ENCODE measurements around the gene MTHFD1L. TPM values are rescaled to one million over a fixed set of nuclear protein-coding genes. Genes with fewer than 3 reads are reported as not detected.
"Not testable (repeated sequence)": the region's sequence is repeated elsewhere in the genome, so short reads cannot be mapped to it uniquely, and the experiment has no call there.

The MTHFD1L gene
- total RNA-seq, 4 donors from 2014 or later = 2.5 to 7.1 (median 4.2) TPM

DNA sequence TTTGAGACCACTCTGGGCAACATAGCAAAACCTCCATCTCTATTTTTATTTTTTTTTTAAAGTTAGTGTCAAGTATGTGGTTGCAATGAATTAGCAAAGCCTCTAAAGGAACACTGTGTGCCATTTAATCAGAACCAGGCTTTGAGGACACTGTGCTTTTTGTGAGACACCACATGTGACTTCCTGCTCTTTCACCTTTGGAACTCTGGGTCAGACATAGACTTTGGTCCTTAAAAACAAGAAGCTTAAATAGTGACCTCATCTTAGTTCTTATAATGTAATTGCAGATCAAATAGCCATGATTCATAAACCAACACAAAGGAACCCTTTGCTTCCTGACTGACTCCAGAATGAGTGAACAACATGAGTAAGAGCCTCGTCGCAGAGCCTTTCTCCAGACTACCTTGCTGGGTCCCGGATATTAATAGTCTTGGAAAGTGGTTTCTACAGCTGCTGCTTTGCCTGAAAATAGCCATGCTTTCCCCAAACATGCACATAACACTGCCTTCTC lies 170.8 kb downstream of the MTHFD1L start:
- not testable (repeated sequence) for DNase-seq (ENCODE audit: extremely low spot score)
- TF ChIP-seq POLR2AphosphoS5 (IDR thresholded peaks at IDR 0.05) = peak; percentile 27 to 62

DNA sequence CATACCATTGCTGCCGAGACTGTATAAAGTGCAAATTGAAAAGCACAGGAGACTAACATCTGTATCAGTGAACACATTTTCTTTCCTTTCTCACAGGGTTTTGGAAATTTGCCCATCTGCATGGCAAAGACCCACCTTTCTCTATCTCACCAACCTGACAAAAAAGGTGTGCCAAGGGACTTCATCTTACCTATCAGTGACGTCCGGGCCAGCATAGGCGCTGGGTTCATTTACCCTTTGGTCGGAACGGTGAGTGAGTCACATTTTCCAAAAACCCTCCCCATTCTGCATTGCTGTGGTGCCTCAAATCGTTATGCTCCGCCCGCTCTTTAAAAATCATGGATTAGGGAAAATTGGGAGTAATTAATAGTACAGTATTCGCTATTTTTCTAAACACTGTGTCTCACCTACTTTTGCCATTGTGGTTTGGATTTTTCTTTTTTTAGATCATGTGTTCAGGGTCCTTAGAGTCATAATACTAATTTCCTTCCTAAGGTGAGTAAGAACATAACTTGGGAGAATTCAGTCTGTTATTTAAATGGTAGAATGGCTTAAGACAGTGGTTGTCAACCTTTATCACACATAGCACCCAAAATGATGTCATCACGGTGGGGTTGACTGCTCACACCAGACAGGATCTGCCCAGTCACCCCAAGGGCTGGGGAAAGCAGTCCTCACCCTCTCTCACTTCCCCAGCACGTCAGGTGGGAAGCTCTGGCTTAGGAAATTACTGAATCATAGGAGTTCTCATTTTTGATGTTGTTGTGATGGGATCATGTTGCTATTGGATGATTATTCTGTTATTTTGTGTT lies 171.6 kb downstream of the MTHFD1L start:
- no peak overlapping the region for H3K4me3 ChIP-seq
- peaks cover 0 to 4% (median 0%) of the 10 kb centered on the region in 4 donors for H3K36me3 ChIP-seq
- peaks cover 15 to 33% (median 18%) of the 10 kb centered on the region in 4 donors for H3K4me1 ChIP-seq
- WGBS = 90% methylated on average over 12 of the region's 12 CpGs
- no peaks in the 10 kb centered on the region for H3K9me3 ChIP-seq
- intact Hi-C loops (cut with DNase I) = no loop called here
- H3K27ac ChIP-seq (replicated peaks in 1 of 4) = peak overlapping the region; percentile 15 to 51 (median 44)
- H3K27me3 ChIP-seq = no peaks in the 10 kb centered on the region
- DNase-seq (ENCODE audit: extremely low spot score) = no peak
- TF ChIP-seq POLR2A (IDR thresholded peaks at IDR 0.05; ENCODE audit: low read depth) = no peak
- no peak for TF ChIP-seq EP300 (IDR thresholded peaks at IDR 0.05)
- no peak for TF ChIP-seq POLR2AphosphoS5 (IDR thresholded peaks at IDR 0.05)
- TF ChIP-seq, protein P1, sequence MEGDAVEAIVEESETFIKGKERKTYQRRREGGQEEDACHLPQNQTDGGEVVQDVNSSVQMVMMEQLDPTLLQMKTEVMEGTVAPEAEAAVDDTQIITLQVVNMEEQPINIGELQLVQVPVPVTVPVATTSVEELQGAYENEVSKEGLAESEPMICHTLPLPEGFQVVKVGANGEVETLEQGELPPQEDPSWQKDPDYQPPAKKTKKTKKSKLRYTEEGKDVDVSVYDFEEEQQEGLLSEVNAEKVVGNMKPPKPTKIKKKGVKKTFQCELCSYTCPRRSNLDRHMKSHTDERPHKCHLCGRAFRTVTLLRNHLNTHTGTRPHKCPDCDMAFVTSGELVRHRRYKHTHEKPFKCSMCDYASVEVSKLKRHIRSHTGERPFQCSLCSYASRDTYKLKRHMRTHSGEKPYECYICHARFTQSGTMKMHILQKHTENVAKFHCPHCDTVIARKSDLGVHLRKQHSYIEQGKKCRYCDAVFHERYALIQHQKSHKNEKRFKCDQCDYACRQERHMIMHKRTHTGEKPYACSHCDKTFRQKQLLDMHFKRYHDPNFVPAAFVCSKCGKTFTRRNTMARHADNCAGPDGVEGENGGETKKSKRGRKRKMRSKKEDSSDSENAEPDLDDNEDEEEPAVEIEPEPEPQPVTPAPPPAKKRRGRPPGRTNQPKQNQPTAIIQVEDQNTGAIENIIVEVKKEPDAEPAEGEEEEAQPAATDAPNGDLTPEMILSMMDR (IDR thresholded peaks at IDR 0.05) = no peak

More for the DNA sequence above, 170.8 kb downstream of the MTHFD1L start:
- Histone ChIP-seq H3K27ac (replicated peaks in 1 of 4) (peak overlapping the region; percentile 43 to 51 (median 44)), H3K4me1 (peaks cover 10 to 25% (median 16%) of the 10 kb centered on the region in 4 donors)
- 52% methylated on average over 3 of the region's 3 CpGs for WGBS
- H3K9me3 ChIP-seq; H3K4me3 ChIP-seq; H3K36me3 ChIP-seq; H3K27me3 ChIP-seq; intact Hi-C loops (cut with DNase I): not testable (repeated sequence)

DNA sequence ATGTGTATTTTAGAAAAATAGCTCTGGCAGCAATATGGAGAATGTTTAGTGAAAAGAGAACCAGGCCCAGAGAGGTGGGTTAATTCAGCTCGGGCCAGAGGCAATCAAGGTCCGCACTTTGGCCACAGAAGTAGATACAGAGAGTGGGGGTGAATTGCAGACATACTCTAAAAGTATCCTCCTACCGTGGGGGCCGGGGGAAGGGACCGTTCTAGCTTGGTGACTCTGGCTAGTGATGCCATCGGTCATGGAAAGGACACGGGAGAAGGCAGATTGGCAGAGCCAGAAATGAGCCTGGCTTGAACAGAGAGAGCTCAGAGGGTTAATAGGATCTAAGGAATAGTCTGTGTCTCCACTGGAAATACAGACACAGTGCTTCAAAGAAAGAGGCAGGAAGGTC lies 173.1 kb downstream of the MTHFD1L start:
- intact Hi-C loops (cut with DNase I) = no loop called here
- H3K27ac ChIP-seq (replicated peaks in 1 of 4) = no peak overlapping the region
- H3K36me3 ChIP-seq = peaks cover 0 to 4% (median 0%) of the 10 kb centered on the region in 4 donors
- no peaks in the 10 kb centered on the region for H3K9me3 ChIP-seq
- H3K27me3 ChIP-seq = no peaks in the 10 kb centered on the region
- WGBS = 98% methylated on average over 7 of the region's 7 CpGs
- DNase-seq (ENCODE audit: extremely low spot score) = no peak
- no peak for TF ChIP-seq POLR2A (IDR thresholded peaks at IDR 0.05; ENCODE audit: low read depth)
- TF ChIP-seq POLR2AphosphoS5 (IDR thresholded peaks at IDR 0.05) = no peak
- TF ChIP-seq, protein P1 (IDR thresholded peaks at IDR 0.05) = no peak
- no peak for TF ChIP-seq EP300 (IDR thresholded peaks at IDR 0.05)
- H3K4me3 ChIP-seq = no peak overlapping the region
- peaks cover 15 to 33% (median 18%) of the 10 kb centered on the region in 4 donors for H3K4me1 ChIP-seq

DNA sequence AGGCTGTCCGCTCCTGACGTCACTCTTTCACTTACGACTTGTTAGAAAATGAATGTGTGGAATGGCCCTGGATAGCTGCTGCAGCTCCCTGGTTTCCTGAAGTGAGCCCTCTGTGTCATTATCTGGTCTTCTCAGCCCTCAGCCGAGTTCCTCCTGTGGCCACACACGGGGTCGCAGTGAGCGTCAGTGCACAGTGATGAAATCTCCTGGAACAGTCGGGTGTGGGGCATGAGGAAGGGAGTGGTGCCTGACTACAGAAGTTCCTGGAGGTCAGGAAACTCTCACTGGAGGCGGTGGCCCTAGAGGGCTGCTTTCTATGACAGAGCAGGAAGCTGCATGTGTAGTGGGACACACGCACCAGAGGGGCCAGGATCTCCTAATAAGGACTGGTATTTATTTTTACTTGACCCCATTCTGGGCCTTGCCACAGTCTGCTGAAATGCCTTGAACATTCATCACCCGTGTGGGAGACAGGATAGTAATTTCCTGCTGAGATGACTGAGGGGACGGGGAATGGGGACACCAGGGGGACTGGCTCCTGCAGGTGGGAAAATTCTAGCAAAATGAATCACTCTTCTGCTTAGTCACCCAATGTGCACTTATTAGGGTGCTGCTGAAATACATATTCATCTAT lies 175.5 kb downstream of the MTHFD1L start:
- Histone ChIP-seq H3K27ac (replicated peaks in 1 of 4) (peak overlapping the region; percentile 68 to 75 (median 72)), H3K4me1 (peaks cover 26 to 46% (median 36%) of the 10 kb centered on the region in 4 donors), H3K4me3 (peak overlapping the region; percentile 22 to 41 (median 31))
- 23% methylated on average over 12 of the region's 12 CpGs for WGBS
- DNase-seq (ENCODE audit: extremely low spot score); H3K9me3 ChIP-seq; H3K27me3 ChIP-seq; intact Hi-C loops (cut with DNase I); H3K36me3 ChIP-seq: not testable (repeated sequence)
- TF ChIP-seq POLR2AphosphoS5 (IDR thresholded peaks at IDR 0.05) (peak; percentile 79 to 89), EP300 (IDR thresholded peaks at IDR 0.05) (peak; percentile 55)
- TF ChIP-seq, protein P1 (IDR thresholded peaks at IDR 0.05) = peak in 1 of 3 experiments; percentile 28

DNA sequence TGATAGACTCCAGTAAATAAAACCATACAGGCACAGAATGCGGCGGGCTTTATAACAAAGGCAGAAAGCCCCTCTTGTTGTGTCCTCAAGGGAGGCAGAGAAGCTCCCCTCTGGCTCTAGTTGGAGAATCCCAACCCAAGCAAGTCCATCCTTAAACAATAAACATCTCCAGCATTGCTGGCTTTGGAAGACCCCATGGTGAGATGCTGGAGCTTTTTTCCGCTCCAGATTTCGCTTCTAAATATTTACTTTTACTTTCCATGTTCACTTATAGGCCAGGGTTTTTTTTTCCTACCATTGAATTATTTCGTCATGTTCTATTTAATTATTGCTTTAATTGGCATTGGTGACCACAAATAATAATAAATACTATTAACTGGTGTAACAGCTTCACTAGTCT lies 176.2 kb downstream of the MTHFD1L start:
- no peak overlapping the region for H3K4me3 ChIP-seq
- no peak for TF ChIP-seq EP300 (IDR thresholded peaks at IDR 0.05)
- no peak for TF ChIP-seq POLR2AphosphoS5 (IDR thresholded peaks at IDR 0.05)
- TF ChIP-seq, protein P1 (IDR thresholded peaks at IDR 0.05) = no peak
- no peak for TF ChIP-seq POLR2A (IDR thresholded peaks at IDR 0.05; ENCODE audit: low read depth)
- peaks cover 25 to 41% (median 36%) of the 10 kb centered on the region in 4 donors for H3K4me1 ChIP-seq
- no peak for DNase-seq (ENCODE audit: extremely low spot score)
- H3K36me3 ChIP-seq = no peaks in the 10 kb centered on the region
- intact Hi-C loops (cut with DNase I) = no loop called here
- peak overlapping the region; percentile 68 to 75 (median 72) for H3K27ac ChIP-seq (replicated peaks in 1 of 4)
- WGBS = over 99% methylated on average over 5 of the region's 5 CpGs
- no peaks in the 10 kb centered on the region for H3K27me3 ChIP-seq
- H3K9me3 ChIP-seq = no peaks in the 10 kb centered on the region

DNA sequence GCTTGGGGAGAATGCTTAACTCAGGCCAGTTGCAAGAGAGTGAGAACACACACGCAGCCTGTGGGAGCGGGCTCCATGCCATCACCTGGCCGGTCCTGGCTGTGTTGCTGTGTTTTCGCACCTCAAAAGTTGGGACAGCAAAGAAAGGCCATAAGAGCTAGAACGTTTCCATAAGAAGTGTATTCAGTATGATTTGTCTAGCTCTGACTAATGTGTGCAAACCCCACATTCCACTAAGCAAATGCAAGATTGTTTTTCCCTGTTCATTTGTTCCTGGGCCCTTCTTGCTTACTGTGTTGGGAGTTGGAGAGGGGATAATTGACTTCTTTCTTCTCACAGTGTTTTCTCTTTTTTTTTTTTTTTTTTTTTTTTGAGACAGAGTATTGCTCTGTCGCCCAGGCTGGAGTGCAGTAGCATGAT lies 177.4 kb downstream of the MTHFD1L start:
- H3K9me3 ChIP-seq; H3K4me3 ChIP-seq; intact Hi-C loops (cut with DNase I); H3K36me3 ChIP-seq; DNase-seq (ENCODE audit: extremely low spot score); H3K27me3 ChIP-seq: not testable (repeated sequence)
- H3K4me1 ChIP-seq = peaks cover 17 to 39% (median 36%) of the 10 kb centered on the region in 4 donors
- WGBS = 85% methylated on average over 6 of the region's 6 CpGs
- H3K27ac ChIP-seq (replicated peaks in 1 of 4) = peak overlapping the region in 1 of 4 donors; percentile 14
